Stimulated activated CD8-positive, alpha-beta memory T cell treated with anti-CD3 and anti-CD28 coated beads, Interleukin-12 subunit alpha, Interleukin-12 subunit beta, amount 100 ng/mL, for 4 hours (primary cell): Measurements from ENCODE around the gene NCOR1.
"Not testable (repeated sequence)": the region's sequence is repeated elsewhere in the genome, so short reads cannot be mapped to it uniquely, and the experiment has no call there.

Experiments used
- DNase-seq: peaks from one replicate; pipeline ENCODE4 v3.0.0-alpha.2; 2020; ENCODE audit warnings: low read depth

Gene NCOR1

DNA sequence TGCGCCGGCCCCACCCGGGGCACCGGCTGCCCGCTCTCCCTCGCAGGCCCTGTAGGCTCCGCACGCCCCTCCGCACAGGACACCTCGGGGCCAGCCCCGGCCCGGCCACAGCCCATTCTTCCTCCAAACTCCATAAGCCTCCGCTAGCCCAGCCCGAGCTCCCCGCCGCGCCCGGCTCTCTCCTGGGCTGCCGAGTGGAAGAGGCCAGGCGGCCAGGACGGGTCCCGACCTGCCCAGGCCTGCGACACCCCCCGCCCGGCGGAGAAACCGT is 397 bp downstream of the NCOR1 start:
- DNase-seq: no peak

DNA sequence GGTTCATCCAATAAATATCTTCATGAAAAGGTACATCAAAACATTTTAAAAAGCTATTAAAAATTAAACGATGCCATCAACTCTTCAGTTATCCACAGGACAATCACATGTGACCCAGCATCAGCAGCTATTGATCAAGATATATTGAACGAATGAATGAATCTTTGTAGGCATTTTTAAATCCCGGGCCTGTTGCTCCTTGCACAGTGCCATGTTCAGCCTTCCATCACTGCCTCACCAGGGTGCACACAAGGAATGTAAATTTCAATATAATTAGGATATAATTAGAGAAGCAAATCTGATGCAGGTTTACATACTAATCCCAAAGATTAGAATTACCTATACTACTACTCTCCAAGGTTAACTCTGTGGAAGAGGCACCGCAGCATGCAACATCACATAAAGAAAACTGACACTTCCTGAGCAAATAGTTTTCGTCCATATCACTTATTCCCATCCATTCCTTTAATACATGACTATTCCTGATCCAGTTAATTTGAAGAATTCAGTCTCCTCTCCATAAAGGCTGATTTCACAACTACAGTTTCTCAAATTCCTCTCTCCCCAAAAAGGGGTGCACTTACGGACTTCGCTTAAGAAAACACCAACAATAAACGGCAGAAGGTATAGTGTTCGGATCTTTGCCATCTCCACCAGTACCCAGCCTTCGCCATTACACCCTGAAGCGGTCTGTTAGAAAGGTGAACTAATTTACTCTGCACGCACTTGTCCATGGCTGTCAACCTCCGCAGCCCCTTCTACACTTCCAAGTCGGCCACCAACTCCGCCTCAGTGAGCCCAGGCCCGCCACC is 938 bp downstream of the NCOR1 start:
- no peak for DNase-seq

DNA sequence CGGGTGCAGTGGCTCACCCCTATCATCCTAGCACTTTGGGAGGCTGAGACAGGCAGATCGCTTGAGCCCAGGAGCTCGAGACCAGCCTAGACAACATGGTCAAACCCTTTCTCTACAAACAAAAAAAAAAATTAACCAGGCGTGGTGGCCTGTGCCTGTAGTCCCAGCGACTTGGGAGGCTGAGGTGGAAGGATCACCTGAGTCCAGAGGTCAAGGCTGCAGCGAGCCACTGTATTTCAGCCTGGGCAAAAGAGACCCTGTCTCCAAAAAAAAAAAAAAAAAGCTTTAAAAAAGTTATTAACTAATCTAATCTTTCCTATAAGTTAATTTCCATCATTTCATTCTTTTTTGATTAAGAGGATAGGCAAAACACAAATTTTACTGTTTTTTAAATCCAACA is 2.5 kb downstream of the NCOR1 start:
- DNase-seq: no peak

DNA sequence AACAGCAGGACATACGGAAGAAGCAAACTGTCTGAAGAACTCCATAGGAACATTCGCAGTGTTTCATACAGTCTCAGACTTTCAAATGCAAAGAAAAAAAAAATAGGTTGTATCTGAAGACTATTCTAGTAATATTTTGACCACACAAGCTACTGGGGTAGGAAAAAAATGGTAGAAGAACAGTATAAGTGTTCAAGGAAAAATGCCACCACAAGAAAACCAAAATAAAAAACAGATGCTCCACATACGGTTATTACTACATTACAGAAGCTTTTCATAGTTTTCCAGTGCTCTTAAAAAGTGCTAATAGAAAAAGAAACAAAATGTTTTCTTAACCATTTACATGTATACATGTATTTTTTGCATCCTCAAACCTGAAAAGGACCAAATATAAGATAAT is 3.7 kb downstream of the NCOR1 start:
- DNase-seq: no peak

DNA sequence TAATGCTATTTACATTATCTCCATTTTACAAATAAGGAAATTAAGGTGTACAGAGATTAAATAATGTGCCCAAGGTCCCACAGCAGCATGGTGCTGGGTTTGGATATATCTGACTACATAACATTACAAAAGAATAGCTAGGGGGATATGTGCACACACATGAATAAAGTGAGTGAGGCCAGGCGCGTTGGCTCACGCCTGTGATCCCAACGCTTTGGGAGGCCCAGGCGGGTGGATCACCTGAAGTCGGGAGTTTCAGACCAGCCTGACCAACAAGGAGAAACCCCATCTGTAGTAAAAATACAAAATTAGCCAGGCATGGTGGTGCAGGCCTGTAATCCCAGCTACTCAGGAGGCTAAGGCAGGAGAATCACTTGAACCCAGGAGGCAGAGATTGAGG is 10.6 kb downstream of the NCOR1 start:
- DNase-seq: not testable (repeated sequence)

DNA sequence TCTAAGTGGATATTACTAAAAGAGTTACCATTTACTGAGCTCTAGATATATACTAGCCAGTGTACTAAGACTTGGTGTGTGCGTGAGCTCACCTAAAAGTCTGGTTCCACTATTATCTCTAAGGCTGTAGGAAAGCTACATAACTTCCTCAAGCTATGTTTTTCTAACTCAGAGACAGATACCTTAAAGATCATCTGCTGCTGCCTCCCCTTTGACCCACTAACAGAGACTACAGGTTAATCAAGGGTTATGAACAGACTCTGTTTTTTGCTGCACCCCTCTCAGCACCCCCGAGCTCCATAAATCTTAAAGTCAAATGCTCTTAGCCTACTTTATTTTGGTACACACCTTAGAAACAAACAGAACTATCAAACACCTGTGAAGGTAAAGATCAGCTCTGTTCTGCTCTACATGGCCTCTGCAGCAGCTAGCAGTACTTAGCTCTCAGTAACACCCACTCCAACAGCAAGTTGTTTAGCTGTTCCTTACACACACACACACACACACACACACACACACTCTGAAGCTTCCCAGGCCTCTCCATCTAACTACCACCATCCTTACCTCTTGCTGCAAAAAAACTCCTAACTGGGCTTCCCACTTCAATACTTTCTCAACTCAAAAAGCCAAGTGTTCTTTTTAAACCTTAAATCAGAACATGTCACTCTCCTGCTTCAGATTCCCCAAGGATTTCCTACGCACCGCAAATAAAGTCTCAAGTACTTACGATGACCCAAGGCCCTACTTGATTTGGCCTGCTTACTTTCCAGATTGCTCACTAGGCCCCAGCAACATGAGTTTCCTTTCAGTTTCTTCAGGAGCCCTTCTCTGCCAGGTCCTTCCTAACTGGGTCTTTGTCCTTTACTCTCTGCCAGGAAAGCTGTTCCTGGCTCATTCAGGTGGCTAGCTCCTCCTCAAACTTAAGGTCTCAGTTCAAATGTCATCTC is 12.5 kb downstream of the NCOR1 start:
- DNase-seq: not testable (repeated sequence)

DNA sequence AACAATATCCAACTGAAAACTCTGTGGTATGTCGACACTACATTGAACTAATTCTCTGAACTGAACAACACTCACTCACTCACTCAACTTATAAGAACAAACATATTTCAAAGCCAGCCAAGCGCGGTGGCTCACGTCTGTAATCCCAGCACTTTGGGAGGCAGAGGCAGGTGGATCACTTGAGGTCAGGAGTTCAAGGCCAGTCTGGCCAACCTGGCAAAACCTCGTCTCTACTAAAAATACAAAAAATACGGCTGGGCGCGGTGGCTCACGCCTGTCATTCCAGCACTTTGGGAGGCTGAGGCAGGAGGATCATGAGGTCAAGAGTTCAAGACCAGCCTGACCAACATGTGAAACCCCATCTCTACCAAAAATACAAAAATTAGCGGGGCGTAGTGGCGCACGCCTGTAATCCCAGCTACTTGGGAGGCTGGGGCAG is 13.6 kb downstream of the NCOR1 start:
- not testable (repeated sequence) for DNase-seq

DNA sequence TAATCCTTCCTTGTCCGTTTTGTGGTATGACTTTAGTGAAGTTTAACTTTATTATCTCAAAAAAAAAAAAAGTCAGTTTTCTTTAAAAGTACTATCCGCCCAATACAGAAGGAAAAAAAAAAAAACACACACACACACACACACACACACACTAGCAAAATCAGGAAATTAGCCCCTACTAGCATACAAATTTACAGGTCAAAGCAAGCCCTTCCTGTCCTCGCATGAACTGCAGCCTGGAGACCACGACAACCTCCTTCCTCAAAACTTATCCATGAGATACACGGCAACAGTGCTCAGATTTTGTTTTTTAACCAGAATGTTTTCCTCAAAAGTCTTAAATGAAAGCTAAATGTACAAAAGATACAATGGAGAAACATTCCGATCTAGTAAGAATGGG is 16.2 kb downstream of the NCOR1 start:
- no peak for DNase-seq

DNA sequence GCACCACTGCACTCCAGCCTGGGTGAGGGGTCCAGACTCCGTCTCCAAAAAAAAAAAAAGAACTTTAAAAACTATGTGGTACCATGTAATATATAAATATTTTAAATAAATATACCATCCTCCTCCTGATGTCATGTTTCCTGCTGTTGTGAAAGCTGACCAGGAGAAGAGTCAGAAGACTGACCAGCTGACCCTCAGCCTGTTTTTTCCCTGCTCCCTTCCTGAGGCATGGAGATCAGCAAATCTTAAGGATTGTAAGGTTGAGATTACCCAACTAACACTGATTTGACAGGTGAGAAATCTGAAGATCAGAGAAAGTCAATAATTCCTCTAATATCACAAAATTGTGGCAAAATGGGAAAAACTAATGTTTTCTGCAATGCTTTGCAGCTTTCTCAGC is 18.1 kb downstream of the NCOR1 start:
- no peak for DNase-seq

DNA sequence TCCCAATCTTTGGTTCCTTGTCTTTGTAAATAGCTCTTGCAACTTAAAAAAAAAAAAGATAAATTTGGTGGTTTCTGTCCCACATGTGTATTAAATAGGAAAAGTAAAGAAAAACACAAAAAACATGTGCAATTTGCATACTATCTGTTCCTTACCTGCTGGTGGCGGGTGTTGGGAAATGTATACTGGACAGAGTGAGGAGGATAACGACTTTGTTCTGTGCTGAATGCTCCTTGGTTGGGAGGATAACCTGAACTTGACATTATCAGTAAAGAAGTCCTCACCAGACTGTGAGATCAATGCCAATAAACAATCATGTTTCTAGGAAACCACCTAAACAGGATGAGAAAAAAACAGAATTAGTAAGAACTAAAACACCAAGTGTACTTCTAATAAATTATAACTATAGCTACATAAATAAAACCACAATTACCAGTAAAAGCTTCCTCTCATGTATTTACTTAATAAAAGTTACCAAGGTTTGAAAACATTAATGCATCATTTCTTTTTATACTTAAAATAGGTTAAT is 21.0 kb downstream of the NCOR1 start:
- DNase-seq: not testable (repeated sequence)

DNA sequence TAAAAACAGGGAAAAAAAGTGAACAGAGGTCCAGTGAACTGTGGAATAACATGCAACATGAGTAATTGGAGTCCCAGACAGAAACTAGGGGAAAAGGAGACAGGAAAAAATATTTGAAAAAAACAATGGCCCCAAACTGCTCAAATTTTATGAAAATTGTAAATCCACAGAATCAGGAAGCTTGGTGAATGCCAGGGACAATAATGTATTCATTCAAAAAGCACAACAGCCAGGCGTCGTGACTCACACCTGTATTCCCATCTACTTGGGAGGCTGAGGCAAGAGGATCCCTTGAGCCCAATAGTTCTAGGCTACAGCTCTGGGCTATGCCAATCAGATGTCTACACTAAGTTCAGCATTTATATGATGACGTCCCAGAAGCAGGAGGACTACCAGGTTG is 23.7 kb downstream of the NCOR1 start:
- DNase-seq: no peak

DNA sequence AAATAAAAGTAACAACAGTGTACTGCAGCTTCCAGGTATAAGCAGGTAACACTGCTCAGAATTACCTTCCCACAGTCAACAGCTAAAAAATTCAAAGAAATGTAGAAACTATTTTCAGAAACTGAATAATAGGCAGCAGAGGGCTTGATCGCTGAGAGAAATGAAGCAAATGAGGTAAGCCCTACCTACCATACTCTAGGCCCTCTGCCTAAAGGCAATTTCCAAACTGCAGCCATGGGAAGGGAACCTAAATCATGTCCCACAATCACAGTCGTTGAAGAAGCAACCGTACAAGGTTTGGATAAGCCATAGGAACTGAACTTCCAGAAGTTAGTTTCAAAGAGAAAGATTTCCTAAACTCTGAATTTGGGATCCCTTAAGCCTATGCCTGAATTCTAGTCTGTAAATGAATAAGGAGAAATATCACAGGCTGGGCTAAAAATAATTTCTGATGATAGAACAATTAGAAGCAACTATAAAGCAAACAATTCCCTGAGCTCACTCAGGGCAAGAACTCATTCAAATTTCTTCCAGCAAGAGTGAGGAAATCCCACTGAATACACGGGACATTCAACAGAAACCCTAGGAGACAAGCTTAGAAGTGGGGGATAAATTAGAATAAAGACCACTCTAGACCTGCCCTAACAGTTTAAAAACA is 24.5 kb downstream of the NCOR1 start:
- no peak for DNase-seq

DNA sequence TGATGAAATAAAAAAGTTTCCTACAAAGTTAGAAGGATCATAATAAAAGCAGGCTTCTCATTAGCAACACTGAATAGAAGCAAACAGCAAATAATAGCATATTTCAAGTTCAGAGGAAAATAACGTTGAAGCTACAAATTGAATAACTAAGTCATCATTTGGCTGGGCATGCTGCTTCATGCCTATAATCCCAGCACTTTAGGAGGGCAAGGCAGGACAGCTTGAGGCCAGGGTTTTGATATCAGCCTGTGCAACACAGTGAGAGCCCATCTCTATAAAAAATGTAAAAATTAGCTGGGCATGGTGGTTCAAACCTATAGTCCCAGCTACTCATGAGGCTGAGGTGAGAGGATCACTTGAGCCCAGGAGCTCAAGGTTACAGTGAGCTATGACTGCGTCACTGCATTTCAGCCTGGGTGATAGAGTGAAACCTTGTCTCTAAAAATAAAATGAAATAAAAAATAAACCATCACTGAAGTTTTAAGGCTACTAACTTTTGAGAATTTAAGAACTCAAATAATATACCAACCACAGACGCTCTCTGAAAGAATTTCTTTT is 25.5 kb downstream of the NCOR1 start:
- DNase-seq: no peak

DNA sequence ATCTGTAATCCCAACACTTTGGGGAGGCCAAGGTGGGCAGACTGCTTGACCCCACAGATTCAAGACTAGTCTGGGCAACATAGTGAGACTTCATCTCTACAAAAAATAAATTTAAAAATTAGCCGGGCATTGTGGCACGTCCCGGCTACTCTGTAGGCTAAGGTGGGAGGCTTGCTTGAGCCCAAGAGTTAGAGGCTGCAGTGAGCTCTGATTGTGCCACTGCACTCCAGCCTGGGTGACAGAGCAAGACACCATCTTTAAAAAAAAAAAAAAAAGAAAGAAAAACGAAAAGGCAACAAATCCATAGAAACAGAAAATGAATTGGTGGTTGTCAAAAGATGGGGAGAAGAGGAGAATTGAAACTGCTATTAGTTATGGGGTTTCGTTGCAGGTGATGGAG is 27.7 kb downstream of the NCOR1 start:
- DNase-seq: no peak

DNA sequence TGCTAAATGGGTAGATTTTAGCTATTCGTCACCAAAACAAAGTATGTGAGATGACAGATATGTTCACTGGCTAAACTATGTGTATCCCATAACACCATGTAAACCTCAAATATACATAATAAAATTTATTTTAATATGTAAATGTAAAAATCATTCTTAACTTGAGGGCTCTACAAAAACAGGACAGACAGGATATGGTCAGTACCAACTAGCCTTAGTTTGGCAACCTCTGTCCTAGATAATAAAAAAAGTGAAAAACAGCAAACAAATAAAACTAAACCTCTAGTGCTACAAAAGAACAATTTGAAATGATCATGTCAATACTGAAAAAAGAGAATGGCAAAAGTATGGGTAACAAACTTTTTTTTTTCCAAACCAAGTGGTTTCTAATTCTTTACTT is 33.8 kb downstream of the NCOR1 start:
- no peak for DNase-seq

DNA sequence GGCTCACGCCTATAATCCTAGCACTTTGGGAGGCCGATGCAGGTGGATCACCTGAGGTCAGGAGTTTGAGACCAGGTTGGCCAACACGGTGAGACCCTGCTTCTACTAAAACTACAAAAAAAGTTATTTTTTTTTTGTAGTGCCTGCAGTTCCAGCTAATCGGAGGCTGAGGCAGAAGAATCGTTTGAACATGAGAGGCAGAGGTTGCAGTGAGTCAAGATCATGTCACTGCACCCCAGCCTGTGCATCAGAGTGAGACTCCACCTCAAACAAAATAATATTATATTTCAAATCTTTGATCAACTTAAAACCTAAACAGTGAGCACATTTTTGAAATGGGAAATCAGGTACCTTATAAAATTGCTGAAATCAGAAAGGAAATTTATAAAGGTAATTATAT is 36.5 kb downstream of the NCOR1 start:
- no peak for DNase-seq

DNA sequence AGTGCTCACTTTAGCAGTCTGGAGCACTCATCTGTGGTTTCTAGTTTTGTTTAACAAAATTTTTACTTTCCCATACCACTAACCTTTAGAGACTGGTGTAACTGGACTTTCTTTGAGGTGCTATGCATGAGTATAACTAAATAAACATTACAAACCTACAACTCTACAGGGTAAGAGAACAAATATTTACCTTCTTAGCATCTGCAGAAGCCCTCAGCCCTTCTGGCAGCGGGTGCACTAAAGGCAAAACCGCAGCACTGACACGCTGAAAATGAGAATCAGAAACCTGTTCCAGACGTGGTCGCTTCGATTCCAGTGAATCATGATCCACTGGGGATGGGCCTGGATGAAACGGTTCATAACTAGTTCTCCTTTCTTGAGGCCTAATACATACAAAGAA is 43.7 kb downstream of the NCOR1 start:
- no peak for DNase-seq

DNA sequence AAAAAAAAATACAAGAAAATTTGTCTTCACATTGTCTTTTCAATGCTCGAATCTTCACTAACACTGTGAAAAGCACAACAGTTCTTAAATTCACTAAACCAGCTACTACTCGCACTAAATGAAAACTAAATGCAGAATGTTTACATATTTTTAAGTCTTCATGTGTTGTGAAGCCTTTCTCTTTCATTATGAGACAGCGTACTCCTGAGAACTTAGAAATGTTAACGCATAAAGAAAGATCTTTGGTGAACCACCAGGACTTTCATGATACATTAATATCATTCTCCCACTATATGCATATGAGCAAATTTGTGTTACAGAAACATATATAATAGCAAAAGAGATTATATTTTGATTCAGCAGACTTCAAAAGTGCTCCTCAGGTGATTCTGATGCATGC is 48.6 kb downstream of the NCOR1 start:
- not testable (repeated sequence) for DNase-seq

DNA sequence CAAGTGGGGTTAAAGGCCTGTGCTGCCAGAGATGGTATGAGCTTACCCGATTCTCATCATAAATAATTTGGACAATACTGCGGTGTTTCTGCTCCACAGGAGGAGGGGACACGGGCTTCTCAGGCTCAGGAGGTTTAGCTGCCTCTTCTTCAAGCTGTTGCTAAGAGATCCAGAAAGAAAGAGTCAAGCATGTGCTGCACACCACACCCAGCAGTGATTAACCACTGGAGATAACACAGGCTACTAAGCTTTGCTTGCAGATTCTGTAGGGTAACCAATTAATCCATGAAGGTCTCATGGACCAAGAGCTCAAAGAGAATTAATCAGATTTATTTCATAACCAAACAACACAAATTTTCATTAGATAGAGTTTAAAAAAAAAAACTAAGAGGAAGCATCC is 56.6 kb downstream of the NCOR1 start:
- DNase-seq: no peak

DNA sequence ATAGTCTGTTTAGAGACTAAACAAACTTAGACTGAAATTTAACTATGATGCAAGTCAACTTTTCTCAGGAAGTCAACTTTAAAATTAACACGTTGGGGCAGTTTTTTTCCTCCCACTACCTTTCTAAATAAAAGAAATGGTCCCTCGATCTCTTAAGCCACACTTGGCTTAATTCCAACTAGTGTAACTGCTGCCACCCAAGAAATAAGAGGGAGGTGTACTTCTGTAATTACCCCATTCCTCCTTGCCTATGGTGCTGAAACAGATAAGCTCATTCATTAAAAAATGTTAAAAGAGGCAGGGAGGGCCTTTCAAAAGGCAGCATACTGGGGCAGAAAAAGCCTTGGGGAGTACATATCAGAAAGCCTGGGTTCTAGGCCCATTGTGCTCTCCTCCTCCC is 59.8 kb downstream of the NCOR1 start:
- DNase-seq: no peak

DNA sequence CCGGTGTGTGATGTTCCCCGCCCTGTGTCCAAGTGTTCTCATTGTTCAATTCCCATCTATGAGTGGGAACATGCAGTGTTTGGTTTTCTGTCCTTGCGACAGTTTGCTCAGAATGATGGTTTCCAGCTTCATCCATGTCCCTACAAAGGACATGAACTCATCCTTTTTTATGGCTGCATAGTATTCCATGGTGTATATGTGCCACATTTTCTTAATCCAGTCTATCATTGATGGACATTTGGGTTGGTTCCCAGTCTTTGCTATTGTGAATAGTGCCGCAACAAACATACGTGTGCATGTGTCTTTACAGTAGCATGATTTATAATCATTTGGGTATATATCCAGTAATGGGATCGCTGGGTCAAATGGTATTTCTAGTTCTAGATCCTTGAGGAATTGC is 63.0 kb downstream of the NCOR1 start:
- not testable (repeated sequence) for DNase-seq

DNA sequence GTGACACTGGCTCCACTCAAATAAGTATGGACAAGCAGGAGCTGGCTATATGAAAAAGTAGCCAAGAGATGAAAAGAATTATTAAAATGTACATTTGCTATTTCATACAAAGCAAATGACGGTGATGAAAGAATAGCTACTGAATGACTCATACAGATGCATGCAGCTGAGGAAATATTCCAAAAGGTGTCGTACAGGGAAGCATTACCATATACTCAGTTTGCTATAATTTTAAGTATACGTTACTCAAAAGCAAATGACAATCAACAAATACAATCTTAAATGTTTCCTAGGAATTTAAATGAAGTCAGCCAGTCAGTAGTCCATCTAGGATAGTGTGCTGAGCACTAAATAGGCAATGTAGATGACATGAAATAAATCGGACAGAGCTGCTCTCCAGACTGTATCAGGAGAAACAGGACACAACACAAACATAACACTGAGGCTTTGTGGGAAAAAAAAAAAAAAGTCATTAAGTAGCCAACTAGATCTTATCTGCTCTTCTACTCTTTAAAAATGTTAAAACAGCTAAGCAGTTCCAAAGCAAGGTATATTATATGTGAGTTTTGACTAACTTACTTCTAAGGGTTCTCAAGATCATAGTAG is 65.0 kb downstream of the NCOR1 start:
- DNase-seq: no peak
